HEK293 (cell line): ENCODE data around the gene XCL1.
"Not testable (repeated sequence)": the region's sequence is repeated elsewhere in the genome, so short reads cannot be mapped to it uniquely, and the experiment has no call there.

Source experiments
- ELK4 ChIP-seq: IDR thresholded peaks from 2 replicates; pipeline ENCODE4 v1.6.1; 2011; ENCODE audit warnings: mild to moderate bottlenecking, low read depth, low read length, borderline replicate concordance
- REST ChIP-seq: fragments of 450-650 bp; formaldehyde crosslinking; IDR thresholded peaks from 2 replicates; pipeline ENCODE4 v1.5.1; 2016; ENCODE audit warnings: missing biosample characterization, missing genetic modification characterization
- TCF7L2 ChIP-seq: IDR thresholded peaks from 2 replicates; pipeline ENCODE4 v1.6.1; 2011; ENCODE audit warnings: low read depth, mild to moderate bottlenecking, inconsistent platforms, low read length, moderate library complexity, borderline replicate concordance
- ZNF37A ChIP-seq: fragments of 450-650 bp; IDR thresholded peaks from 2 replicates; pipeline ENCODE4 v1.5.1; 2018; ENCODE audit warnings: missing biosample characterization, missing genetic modification characterization
- ZNF571 ChIP-seq: fragments of 450-650 bp; formaldehyde crosslinking; IDR thresholded peaks from 2 replicates; pipeline ENCODE4 v1.5.0; 2017; ENCODE audit warnings: missing biosample characterization, missing genetic modification characterization
- ZNF830 ChIP-seq: fragments of 450-650 bp; IDR thresholded peaks from 2 replicates; pipeline ENCODE4 v1.5.0; 2018; ENCODE audit warnings: missing biosample characterization, missing genetic modification characterization, low read depth, mild to moderate bottlenecking, moderate library complexity
- TF ChIP-seq, protein P1 (sequence below): fragments of 450-650 bp; formaldehyde crosslinking; IDR thresholded peaks from 2 replicates; pipeline ENCODE4 v1.5.1; 2016; ENCODE audit warnings: missing biosample characterization, missing genetic modification characterization
- TF ChIP-seq, protein P2 (sequence below): fragments of 450-650 bp; formaldehyde crosslinking; IDR thresholded peaks from 2 replicates; pipeline ENCODE4 v1.5.1; 2016; ENCODE audit warnings: missing biosample characterization, missing genetic modification characterization

DNA sequence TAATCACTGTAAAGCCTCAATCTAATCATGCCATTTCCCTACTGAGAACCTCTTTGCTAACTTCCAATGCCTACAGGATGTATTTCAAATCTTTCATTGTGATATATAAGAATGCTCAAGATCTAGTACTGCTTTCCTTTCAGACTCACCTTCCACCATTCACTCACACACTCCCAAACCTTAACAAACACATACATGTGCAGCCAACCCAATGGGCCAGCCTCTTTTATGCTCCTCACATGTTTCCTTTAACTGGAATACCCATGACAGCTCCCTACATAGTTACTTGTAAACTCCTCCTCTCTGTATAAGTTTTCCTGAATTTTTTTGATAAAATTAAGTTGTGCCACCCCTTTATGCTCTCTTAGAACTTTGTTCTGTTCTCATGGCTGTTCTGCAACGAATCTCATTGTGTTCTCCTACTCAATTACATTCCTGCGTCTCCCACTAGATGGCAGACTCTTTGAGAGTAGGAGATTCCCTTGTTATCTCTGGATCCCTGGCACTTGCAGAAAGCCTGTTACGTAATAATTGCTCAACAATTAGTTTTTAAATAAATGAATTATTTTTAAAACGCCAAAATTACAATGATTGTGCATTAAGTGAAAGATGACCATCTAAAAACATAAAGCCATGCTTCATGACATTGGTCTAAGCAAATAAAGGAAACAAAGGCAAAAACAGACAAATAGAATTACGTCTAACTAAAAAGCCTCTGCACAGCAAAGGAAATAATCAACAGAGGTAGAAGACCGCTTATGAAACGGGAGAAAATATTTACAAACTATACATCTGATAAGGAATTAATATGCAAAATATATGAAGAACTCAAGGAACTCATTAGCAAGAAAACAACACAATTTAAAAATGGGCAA is 30.5 kb upstream of the XCL1 start:
- not testable (repeated sequence) for TF ChIP-seq TCF7L2; ZNF830; ZNF571 (tag by site-specific recombination); REST (tag by site-specific recombination); ELK4; ZNF37A (tag by site-specific recombination)
- TF ChIP-seq, protein P1, sequence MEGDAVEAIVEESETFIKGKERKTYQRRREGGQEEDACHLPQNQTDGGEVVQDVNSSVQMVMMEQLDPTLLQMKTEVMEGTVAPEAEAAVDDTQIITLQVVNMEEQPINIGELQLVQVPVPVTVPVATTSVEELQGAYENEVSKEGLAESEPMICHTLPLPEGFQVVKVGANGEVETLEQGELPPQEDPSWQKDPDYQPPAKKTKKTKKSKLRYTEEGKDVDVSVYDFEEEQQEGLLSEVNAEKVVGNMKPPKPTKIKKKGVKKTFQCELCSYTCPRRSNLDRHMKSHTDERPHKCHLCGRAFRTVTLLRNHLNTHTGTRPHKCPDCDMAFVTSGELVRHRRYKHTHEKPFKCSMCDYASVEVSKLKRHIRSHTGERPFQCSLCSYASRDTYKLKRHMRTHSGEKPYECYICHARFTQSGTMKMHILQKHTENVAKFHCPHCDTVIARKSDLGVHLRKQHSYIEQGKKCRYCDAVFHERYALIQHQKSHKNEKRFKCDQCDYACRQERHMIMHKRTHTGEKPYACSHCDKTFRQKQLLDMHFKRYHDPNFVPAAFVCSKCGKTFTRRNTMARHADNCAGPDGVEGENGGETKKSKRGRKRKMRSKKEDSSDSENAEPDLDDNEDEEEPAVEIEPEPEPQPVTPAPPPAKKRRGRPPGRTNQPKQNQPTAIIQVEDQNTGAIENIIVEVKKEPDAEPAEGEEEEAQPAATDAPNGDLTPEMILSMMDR (tag by site-specific recombination), result not testable (repeated sequence)
- TF ChIP-seq, protein P2, sequence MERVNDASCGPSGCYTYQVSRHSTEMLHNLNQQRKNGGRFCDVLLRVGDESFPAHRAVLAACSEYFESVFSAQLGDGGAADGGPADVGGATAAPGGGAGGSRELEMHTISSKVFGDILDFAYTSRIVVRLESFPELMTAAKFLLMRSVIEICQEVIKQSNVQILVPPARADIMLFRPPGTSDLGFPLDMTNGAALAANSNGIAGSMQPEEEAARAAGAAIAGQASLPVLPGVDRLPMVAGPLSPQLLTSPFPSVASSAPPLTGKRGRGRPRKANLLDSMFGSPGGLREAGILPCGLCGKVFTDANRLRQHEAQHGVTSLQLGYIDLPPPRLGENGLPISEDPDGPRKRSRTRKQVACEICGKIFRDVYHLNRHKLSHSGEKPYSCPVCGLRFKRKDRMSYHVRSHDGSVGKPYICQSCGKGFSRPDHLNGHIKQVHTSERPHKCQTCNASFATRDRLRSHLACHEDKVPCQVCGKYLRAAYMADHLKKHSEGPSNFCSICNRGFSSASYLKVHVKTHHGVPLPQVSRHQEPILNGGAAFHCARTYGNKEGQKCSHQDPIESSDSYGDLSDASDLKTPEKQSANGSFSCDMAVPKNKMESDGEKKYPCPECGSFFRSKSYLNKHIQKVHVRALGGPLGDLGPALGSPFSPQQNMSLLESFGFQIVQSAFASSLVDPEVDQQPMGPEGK (tag by site-specific recombination), result not testable (repeated sequence)
